ENCODE measurements around the gene ROBO4.

GRCh38 chr11:124923296-124923695 lies 25.6 kb upstream of the ROBO4 start:
- TF ChIP-seq, protein P1, sequence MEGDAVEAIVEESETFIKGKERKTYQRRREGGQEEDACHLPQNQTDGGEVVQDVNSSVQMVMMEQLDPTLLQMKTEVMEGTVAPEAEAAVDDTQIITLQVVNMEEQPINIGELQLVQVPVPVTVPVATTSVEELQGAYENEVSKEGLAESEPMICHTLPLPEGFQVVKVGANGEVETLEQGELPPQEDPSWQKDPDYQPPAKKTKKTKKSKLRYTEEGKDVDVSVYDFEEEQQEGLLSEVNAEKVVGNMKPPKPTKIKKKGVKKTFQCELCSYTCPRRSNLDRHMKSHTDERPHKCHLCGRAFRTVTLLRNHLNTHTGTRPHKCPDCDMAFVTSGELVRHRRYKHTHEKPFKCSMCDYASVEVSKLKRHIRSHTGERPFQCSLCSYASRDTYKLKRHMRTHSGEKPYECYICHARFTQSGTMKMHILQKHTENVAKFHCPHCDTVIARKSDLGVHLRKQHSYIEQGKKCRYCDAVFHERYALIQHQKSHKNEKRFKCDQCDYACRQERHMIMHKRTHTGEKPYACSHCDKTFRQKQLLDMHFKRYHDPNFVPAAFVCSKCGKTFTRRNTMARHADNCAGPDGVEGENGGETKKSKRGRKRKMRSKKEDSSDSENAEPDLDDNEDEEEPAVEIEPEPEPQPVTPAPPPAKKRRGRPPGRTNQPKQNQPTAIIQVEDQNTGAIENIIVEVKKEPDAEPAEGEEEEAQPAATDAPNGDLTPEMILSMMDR (IDR thresholded peaks at IDR 0.05): no peak
- TF ChIP-seq POLR2A (IDR thresholded peaks at IDR 0.05) (no peak), POLR2AphosphoS5 (IDR thresholded peaks at IDR 0.05) (no peak)

All from breast epithelium (tissue), 3 donors.